Stimulated activated CD8-positive, alpha-beta memory T cell treated with anti-CD3 and anti-CD28 coated beads, Interleukin-15, amount 100 ng/mL, for 1 hour (primary cell): ENCODE data around the gene MPO.

Experiments
- DNase-seq: peaks from one replicate; pipeline ENCODE4 v3.0.0-alpha.2; 2020; ENCODE audit warnings: low read depth

The MPO gene

DNA sequence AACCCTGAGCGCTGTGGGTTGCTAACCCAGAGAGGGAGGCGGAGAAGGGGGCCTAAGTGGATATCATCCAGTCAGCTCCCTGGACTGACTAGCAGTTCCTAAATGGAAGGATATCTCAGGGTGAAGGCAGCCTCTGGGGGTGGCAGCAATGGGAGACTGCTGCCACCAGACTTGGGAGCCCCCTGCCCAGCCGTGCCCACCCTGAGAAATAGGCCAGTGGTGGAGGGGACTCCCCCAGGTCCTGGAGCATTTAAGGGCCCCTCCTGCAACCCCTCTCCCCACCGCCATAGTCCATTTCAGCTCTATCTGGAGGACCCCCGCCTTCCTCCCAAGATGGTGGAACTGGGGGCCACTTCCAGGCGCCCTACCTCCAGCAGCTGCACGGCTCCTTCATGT lies 39.4 kb upstream of the MPO start:
- no peak for DNase-seq

- no peak for DNase-seq
These were observed 38.7 kb upstream of the MPO start for GRCh38 chr17:58319173-58320162.

GRCh38 chr17:58318627-58319172 lies 38.0 kb upstream of the MPO start:
- no peak for DNase-seq

DNA sequence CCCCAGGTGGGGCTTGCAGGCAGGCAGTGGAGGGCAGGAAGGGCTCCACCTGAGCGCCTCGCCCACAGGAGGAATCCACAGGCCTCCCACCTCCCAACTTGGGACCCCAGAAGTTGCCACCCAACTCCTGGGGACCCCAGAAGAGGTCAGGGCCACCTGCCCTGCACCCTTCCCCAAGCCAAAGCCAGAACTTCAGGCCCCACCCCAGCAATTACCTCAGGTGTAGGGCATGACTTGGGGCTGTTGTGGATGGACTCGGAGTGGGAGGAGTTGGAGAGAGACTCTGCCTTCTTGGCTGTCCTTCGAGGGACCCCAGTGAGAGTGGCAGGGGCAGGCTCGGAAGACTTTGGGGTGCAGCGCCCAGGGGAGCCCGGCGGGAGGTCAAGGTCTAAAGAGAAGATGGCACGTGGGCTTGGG lies 37.3 kb upstream of the MPO start:
- no peak for DNase-seq

DNA sequence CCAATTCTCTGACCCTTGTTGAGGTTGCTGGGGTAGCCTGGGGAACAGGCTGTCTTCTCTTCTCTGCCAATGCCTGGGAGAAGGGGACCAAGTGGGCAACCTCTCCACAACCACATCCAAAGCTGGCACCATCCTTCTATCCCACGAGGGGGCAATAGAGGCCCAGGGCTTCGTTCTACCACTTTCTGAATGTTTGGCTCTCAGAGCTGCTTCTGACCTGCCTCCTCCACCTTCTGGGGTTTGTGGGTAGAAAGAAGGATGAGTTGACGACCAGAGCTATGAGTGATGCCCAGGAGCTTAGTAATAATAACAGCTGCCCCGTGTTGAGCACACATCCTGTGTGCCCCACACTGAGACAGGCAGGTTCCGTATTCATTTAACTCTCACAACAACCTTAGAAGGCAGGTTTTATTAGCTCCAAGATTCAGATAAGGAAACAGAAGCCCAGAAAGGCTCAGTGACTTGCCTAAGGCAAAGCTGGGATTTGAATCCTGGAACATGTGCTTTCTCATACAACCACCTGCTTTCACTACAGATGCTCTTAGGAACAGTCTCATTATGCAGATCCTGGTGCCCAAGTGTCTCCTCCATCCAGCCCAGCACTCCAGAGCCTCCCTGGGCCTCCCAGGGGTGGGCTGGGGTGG lies 36.8 kb upstream of the MPO start:
- DNase-seq, result no peak

- DNase-seq, result no peak
These were observed 35.7 kb upstream of the MPO start for GRCh38 chr17:58316260-58316960.

DNA sequence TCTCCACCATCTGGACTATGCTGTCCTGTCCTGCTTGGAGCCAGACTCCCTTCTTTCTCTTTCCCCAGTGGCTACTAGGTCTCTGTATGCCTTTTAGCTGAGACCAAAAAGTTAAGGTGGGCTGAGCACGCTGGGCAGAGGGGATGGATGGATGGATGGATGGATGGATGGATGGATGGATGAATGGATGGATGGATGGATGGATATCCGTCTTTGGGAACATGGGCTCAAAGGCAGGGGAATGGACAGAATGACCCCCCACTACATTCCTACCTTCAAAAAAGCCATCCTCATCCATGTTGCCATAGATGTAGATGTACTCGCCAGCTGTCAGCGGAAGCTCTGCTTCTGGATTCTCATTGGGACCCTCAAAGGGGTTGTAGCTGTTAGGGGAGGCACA lies 35.0 kb upstream of the MPO start:
- DNase-seq, result no peak

DNA sequence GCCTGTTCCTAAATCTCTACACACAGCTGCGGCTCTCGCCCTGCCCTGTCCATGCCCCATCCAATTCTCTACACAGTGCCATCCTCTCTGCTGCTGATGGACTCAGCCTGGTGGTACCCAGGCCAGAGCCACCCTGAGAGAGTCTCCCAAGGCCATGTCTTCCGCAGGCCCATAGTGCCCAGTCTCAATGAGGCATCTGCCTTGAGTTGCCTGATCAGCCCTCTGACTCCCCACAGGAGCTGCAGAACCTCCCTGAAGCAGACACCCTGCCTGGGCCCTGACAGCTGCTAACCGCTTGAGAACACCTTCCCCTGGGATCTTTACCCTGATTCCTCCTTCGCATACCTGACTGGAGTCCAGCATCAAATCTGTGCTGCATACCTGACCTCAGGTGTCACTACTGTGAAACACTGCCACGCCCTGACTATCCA lies 34.6 kb upstream of the MPO start:
- no peak for DNase-seq

DNA sequence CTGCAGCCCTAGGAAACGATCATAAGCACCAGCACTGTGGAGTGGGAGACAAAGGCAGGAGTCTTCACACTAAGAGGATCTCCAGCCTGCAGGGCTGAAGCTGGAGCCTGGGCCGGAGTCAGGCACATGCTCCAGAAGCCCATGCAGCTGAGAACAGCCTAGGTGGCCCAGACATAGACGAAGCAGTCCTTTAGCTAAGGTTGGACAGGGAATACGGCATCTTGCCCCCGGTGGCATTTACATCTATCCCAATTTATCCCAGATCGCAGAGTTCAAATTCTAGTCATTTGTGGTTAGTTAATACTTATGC lies 33.9 kb upstream of the MPO start:
- no peak for DNase-seq

DNA sequence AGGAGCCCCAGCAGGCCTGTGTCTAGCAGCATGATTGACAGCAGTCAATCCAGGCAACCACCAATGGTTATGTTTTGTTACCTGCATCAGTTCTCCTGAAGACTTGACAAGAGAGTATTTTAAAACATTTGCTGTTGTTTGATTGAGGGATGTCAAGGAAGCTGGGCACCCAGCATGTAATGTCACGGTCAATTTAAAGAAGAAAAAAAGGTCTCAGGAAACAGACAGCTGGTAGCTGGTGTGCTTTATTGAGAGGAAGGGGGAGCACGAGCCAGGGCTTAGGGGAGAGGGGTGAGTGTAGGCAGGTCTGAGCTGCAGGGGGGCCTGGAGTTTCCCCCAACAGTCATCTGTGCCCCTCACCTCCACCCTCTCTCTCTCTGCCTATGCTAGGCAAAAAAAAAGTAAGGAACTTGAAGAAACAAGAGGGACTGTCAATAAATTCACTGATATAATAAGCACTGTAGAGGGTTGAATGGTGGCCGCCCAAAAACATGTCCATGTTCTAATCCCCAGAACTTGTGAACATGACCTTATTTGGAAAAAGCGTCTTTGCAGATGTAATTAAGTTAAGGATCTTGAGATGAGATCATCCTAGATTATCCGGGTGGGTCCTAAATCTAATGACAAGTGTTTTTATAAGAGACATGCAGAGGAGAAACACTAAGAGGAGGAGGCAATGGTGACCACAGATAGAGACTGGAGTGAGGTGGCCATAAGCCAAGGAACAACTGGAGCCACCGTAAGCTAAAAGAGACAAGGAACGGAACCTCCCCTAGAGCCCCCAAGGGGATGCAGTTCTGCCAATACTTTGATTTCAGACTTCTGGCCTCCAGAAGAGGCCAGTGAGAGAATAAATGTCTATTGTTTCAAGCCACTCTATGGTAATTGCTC lies 33.3 kb upstream of the MPO start:
- no peak for DNase-seq

DNA sequence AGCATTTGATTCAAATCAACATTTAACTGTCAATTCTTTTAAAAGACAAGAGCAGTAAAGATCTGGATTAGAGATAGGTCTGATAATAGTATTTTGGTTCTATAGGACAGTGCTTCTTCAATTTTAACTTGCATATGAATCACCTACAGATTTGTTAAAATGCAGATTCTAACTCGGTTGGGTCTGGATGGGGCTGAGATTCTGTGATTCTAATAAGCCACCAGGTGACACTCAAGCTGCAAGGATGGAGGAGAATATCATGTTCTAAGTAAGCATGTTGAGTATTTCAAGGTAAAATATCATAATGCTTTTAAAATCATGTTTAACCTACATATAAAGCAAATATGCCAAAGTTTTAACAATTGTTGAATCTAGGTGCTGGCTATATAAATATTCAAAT lies 32.1 kb upstream of the MPO start:
- DNase-seq, result no peak

GRCh38 chr17:58312021-58312630 lies 31.4 kb upstream of the MPO start:
- DNase-seq, result no peak

- no peak for DNase-seq
These were observed 30.7 kb upstream of the MPO start for GRCh38 chr17:58311429-58311894.

DNA sequence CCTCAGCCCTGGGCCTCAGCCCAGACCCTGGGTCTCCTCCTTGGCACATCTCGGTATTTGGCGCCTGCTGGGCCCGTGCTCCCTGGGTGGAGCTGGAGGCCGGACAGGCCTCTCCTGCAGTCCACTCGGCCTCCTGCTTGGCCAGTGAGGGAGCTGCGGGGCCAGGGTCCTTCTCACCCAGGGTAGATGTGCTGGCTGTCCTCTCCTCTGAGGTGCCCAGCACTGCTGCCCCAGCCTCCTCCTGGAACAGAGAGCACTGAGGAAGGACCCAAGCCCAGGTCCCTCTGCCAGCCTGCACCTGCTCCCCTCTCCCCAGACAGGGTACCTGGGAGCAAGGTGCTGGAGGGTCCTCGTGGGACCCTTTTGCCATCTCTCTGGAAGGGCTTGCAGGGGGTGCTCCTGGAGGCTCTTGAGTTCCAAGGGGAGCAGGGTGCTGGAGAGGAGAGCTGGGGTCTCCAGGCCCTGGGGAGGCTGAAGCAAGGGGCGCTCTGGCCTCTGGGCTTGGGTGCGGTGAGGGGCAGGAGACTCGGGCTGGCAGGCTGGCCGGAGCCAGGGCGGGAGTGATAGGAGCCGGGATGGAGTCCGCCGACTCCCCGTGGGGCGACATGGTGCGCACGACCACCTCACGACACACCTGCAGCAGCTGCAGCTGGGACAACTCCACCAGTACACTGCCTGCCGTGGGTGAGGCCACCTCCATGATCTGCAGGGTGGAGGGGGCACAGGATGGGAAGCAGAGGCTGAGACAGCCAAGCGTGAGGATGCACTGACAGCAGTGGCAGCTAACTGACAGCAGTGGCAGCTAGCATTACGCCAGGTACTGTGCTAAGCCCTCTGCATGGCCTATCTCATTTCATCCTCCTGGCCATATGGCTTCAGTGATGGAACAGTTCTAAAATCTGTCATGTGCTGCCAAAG lies 30.0 kb upstream of the MPO start:
- DNase-seq, result no peak

- DNase-seq, result no peak
These were observed 29.2 kb upstream of the MPO start for GRCh38 chr17:58309918-58310259.

DNA sequence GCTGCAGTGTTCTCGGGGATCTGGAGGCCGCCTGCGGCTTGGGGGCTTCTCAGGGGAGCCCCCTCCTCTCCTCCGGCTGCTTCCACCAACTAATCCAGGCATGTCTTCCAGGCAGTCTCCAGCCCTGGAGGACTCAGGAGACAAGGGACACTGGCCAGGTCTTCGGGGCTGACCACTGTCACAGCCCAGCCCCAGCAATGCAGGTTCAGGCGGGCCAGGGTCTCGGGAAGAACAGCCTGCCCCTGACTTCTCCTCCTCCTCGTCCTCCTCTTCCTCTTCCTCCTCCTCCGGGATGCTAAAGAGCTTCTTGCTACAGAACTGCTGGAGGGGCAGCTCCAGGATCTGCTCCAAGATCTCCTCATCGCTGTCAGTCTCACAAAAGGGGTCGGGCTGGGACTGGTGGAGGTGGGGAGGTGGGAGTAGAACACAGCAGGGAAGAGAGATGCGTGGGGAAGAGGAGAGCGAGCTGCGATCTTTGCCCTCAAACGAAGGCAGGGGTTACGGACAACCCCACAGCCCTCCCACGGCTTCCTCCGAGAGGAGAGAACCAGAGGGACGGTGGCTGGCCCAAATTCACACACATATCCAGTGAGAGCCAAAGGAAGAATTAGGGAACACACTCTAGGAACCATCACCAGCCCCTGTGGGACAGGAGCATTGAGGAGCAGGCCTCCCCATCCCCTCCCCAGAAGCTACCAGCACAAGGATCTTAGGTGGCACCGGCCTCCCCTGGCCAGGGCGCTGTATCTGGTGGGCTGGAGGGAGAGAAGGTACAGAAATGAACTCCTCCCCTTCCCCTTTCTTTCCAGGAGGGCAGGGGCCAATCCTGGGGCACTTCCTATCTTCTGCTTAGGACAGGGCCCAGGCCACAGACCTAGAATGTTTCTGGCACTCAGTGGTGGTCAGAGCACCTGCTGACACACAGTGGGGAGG lies 28.5 kb upstream of the MPO start:
- no peak for DNase-seq

DNA sequence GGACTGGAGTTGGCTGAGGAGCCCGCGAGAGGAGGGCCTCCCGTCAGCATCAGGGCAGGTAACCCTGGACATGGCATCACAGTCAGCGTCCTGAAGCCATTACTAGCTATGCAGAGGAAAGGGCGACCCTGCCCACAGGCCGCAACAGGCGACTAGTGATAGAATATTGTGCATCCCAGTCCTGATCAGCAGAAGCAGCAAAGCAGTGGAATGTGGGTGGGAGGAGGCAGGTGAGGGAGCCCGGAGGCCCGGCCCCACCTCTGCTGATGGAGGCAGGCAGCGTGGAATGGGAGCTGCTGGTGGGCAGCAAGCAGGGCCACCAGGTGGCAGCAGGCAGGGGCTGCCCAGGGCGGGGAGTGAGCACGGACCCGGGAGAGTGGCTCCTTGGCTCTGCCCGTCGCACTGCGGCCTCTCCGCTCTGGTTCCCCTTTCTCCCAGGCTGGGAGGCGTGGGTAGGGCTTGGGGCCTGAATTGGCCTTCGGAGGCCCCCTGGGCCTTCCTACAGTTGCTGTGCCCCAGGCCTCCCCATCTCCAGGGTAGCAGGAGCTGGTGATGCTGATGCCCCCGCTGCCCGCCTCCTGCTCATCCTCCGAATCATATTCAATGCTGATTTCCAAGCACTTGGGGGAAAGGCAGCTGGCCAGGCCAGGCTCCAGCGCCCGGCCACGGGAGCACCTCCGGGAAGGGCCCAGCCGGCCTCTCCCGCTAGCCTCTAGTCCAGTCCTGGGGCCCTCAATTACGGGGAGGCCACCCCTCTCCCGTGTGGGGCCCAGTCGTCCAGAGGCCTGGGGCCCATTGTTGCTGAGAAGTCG lies 27.6 kb upstream of the MPO start:
- DNase-seq, result no peak
